ENCODE data around the gene CCR3.

GRCh38 chr3:46303240-46303639 is 61.0 kb downstream of the CCR3 start:
- no peak for TF ChIP-seq POLR2A (IDR thresholded peaks at IDR 0.05)
- TF ChIP-seq CTCF (IDR thresholded peaks at IDR 0.05), result no peak

Measured in esophagus squamous epithelium (tissue), 4 donors.